GM19468 (cell line): ENCODE results near the gene TCF7L1.
"Not testable (repeated sequence)": the region's sequence is repeated elsewhere in the genome, so short reads cannot be mapped to it uniquely, and the experiment has no call there.

Experiments used
- ATAC-seq: cut with Tn5 transposase; IDR thresholded peaks from one replicate; pipeline ENCODE4 v1.9.1; 2021; ENCODE audit warnings: mild to moderate bottlenecking, moderate library complexity, moderate number of reproducible peaks; ENCODE audit not compliant: unreplicated experiment; ENCODE audit errors: extremely low read depth

TCF7L1 gene

DNA sequence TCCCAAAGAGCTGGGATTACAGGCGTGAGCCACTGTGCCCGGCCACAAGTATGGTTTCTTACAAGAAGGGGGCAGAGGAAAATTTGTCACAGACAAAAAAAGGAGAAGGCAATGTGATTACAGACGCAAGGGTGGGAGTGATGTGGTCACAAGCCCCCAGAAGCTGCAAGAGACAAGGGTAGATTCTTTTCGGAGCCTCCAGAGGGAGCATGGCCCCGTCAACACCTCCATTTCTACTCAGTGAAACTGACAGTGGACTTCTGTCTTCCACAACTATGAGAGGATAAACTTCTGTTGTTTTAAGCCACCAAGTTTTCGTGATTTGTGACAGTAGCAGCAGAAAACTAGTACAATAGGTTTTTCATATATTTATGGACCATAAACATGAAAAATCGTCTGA lies 2.1 kb upstream of the TCF7L1 start:
- no peak for ATAC-seq

DNA sequence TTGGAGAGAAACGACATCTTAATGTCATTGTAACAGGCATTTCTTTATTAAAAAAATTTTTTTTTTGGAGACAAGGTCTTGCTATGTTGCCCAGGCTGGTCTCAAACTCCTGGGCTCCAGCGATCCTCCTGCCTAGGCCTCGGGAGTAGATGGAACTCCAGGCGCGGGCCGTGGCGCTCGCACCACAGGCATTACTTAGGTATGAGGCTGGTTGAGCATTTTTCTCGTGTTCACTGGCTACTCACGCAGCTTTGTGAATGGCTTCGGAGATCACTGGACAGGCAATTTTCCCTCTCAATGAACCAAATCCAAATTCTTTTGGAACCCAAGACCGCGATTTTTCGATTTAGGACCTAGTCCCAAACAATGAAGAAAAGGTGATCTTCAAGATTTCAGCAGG lies 795 bp upstream of the TCF7L1 start:
- no peak for ATAC-seq

GRCh38 chr2:85133751-85134254 lies 611 bp downstream of the TCF7L1 start:
- ATAC-seq = no peak

DNA sequence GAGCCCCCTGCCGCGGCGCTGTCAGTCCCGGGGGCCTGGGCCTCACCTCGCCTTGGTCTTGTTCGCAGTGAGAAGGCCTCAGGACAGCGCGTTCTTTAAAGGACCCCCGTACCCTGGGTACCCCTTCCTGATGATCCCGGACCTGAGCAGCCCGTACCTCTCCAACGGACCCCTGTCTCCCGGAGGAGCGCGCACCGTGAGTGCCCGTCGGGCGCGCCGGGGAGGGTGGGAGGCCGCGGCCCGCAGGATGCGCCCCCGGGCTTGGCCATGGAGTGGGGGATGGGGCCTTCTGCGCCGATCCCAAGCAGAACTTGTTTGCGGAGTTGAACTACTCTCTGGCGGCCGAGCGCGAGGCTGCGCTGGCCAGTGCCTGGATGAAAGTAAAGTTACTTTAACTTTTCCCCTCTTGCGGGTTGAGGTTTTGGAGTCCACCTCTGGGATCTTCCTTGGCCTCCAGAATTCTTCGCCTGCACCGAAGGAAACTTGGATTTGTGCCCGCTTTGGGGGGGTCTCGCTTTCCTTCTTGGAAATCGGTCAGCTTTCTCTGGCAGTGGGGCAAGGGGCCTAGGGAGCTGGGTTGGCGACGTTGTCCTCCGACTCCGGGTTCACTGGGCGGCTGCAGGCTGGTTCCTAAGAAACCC lies 1.2 kb downstream of the TCF7L1 start:
- no peak for ATAC-seq

DNA sequence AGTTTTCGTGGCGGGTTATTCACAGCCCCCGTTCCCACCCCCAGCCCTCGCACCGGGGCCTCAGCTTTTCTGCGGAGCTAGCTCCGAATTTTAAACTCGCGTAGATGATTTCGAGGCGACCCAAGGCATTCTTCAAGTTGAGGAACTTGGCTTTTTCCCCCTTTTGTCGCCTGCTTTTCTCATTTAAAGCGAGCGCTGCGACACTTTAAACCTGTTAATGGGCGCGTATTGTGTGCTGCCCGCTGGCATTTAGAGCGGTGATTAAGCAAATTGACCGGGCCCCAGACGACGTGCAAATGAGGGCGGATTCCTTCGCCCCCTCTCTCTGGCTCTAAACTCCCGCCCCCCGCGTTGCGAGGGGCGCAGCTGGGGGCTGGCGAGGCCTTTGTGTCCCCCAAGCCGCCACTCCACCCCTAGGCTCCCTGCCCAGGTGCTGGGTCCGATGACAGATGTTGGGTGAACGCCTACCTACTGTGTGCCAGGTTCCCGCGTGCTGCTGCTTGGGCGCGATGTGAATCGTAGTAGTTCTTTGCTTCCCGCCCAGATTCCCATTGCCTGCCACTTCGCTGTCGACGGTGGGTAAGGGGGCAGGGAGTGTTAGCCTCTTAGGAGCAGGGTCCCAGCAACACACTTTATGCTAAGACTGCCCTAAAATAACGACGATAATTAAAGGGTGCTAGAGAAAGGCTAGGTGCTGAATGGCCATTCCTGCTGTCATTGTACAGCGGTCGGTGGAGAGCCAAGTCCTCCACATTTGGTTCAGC lies 1.9 kb downstream of the TCF7L1 start:
- no peak for ATAC-seq

- ATAC-seq = no peak
These were observed 2.4 kb downstream of the TCF7L1 start for GRCh38 chr2:85135660-85135914.

DNA sequence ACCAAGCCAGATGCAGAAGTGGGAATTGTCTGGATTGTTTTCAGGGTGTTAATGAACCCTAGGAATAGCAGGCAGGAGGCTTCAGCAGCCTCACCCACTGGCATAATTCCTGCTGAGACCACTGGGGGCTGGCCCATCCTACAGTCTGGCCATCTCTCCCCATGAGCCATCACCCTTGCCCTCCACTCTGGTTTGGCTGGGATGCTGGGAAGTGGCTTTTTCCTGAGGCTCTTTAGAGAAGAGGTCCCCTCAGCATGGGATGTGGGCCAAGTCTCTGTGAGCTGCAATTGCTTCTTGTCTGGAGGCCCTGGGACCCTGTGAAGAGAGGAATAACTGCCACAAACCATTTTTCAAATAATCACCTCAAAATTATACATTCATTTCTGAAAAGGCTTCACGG lies 4.0 kb downstream of the TCF7L1 start:
- no peak for ATAC-seq

- no peak for ATAC-seq
These were observed 10.4 kb downstream of the TCF7L1 start for GRCh38 chr2:85143463-85144082.

GRCh38 chr2:85145116-85145820 lies 12.1 kb downstream of the TCF7L1 start:
- ATAC-seq = no peak

DNA sequence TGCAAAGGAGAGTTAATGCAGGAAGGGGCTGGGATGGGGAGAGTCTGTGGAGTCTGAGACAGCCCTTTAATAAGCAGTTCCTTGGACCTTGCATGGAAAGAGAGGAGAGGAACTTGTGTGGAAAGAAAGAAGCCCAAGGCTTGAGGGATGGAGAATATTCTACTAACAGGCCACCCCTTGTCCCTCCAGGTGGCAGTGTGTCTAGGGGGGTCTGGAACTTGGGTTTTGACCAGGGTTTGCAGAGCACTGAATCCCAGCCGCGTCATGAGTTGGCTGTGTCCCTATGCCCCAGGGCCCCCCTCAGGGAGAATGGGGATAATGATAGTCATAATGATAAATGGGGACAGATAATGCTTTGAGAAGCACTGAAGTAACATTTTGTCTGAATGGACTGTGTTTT lies 15.0 kb downstream of the TCF7L1 start:
- no peak for ATAC-seq

GRCh38 chr2:85151026-85151425 lies 17.8 kb downstream of the TCF7L1 start:
- ATAC-seq = no peak

- no peak for ATAC-seq
These were observed 19.7 kb downstream of the TCF7L1 start for GRCh38 chr2:85152895-85153294.

DNA sequence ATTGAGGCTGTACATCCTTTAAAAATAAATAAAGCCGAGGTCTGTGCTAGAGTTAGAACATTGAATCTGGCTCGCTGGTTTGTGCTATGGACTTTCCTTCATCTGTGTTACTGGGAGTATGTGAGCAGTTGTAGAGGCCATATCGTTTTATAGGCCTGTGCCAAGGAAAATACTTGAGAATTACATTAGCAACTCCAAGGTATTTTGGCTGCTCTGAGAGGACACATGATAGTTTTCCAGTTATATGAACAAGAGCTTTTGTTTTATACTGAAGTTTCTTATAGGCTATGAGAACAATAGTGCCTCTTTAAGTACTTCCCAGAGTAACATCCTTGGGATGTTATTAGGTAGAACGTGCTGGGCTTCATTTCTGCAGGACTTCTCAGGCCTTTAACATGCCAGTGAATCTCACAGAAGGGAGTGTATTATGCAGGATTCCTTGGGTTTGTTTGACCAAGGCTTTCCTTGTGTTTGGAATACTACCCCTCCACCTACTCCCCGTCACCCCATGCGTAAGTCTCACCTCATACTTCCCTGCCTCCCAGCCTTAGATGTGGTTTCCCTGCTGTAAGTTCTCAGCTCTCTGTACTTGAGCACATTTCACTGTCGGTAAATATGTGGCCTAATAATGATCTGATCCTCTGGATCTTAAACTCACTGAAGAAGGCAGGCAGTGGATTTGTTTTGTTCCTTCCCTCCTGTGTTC lies 21.0 kb downstream of the TCF7L1 start:
- ATAC-seq = no peak

GRCh38 chr2:85155082-85155481 lies 21.9 kb downstream of the TCF7L1 start:
- ATAC-seq = not testable (repeated sequence)

DNA sequence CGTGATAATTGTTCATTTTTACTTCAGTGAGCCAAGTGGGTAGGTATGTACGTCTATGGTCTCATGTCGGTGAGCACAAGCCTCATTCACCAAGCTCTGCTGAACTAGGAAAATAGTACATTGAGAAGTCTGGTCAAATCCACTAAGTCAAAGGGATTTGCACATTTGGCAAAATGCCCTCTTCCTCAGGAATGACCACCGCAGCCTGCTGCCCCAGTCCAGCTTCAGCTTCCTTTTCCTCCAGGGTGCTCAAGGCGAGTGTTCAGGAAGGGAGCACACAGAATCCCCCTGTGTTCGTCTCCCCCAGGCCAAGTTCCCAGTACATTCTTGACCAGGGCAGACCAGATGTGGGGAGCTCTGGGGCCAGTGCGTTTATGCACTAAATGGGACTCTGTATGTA lies 23.0 kb downstream of the TCF7L1 start:
- ATAC-seq = no peak

DNA sequence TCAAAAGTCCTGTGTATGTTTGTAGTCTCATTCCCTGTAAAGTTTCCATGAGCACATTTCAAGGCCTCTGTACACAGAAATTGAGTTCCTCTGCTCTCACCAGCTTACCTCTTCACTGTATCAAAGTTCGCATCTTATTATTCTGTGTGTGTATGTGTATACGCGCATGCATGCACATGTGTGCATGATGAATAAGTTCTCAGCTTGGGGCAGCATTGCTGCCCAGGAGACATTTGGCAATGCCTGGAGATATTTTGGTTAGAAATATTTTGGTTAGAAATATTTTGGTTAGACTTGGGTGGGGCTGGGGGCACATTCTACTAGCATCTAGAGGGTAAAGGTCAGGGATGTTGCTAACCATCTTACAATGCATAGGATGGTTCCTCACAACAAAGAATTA lies 23.4 kb downstream of the TCF7L1 start:
- no peak for ATAC-seq

DNA sequence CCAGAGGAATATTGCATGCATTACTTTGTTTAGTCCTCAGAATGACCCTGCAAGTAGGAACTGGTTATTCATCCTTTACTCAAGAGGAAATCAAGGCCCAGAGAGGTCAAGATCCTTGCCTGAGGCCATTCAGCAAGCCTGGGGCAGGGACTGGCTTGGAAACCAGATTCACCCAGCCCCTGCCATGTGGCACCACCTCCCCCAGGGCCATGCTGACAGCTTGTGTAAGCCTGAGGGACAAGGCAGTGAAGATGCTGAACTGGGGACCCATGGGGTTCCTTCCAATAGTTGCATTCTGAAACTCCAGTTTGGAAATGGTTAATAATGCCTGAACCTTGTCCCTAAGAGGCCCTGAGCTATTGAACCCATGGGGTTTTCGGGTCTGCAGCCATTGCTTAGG lies 24.2 kb downstream of the TCF7L1 start:
- ATAC-seq = no peak

DNA sequence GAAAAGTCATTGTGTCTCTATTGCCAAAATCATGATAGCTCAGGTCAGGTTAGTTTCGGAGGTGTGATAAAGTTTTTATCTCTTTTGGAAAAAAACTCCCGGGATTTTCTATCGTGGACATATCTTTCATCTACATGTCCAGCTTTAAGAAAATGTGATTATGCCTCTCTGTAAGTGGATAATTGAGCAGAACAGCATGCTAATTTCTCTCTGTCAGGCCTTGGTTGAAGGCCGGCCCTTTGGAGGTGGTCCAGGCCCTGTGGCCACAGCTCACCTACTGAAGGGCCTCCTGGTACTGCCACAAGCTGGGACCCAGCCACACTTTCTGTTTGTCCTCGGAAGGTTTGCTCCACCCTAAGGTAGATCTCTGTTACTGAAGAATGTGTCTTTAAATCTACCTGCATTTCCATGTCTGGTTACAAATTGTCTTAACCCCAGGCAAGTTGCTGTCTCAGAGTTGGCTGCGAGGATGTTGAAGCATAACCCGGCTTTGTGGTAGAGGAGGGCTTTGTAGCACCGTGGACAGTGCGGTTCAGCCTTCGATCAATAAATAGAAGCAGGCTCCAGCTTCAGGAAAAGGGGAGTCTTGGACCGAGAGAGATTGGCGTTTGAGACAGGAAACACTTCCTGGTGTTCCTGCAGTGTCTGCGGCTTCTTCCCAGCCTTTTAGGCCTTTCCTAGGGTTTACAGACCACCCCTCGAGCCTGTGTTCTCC lies 25.5 kb downstream of the TCF7L1 start:
- no peak for ATAC-seq

DNA sequence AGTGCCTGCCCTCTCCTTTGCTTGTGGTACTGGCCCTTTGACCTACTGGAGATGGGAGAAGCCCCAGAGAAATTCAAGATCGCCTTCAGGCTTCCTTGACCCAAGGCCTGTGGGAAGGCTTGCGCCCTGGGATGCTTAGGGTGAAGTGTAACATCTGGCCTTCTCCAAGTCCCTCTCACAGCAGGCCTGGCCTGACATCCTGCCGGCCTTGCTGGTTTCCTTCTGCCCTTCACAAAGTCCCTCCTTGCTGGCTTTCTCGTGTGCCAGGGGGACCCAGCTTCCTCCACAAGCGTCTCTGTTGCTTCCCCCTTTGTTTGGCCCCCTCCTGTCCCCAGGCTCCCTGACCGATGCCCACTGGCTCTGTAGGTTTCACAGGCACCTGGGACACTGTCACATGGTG lies 26.4 kb downstream of the TCF7L1 start:
- no peak for ATAC-seq
